ENCODE measurements around the gene SOX9.

GRCh38 chr17:72165192-72165866 lies 44.5 kb downstream of the SOX9 start:
- TF ChIP-seq CTCF (IDR thresholded peaks at IDR 0.05) (no peak), POLR2AphosphoS5 (IDR thresholded peaks at IDR 0.05) (no peak), POLR2A (IDR thresholded peaks at IDR 0.05) (no peak)

All from sigmoid colon (tissue), 4 donors.